ENCODE measurements around the gene PITPNM3. TPM values are rescaled to one million over a fixed set of nuclear protein-coding genes. Genes with fewer than 3 reads are reported as not detected.

Gene PITPNM3
- polyA plus RNA-seq, 1 donor from 2014 or later = 3.0 TPM

GRCh38 chr17:6506679-6507231, 49.6 kb downstream of the PITPNM3 start:
- no peak overlapping the region for H3K4me3 ChIP-seq (ENCODE audit: low read length)
- H3K4me2 ChIP-seq (ENCODE audit: low read length) = no peak overlapping the region
- H3K36me3 ChIP-seq (ENCODE audit: insufficient read depth, low read length) = no peaks in the 10 kb centered on the region
- H3F3A ChIP-seq (ENCODE audit: insufficient read depth, low read length, poor library complexity, severe bottlenecking) = no peaks in the 10 kb centered on the region
- no peak overlapping the region for H2AFZ ChIP-seq (ENCODE audit: low read depth, low read length)
- H3K79me2 ChIP-seq (replicated peaks; ENCODE audit: insufficient read depth, low read length) = no peaks in the 10 kb centered on the region
- no peaks in the 10 kb centered on the region for H4K20me1 ChIP-seq (ENCODE audit: insufficient read depth)
- TF ChIP-seq EZH2 (IDR thresholded peaks at IDR 0.05; ENCODE audit: borderline replicate concordance, insufficient read depth, low read length, poor library complexity, severe bottlenecking) = no peak
- TF ChIP-seq POLR2AphosphoS5 (IDR thresholded peaks at IDR 0.05) = no peak
- no peak overlapping the region for H3K27ac ChIP-seq (ENCODE audit: low read length)
- no peak overlapping the region for H3K9ac ChIP-seq (ENCODE audit: low read length)
- H3K9me2 ChIP-seq (ENCODE audit: insufficient read depth, low read length) = no peaks in the 10 kb centered on the region
- no peaks in the 10 kb centered on the region for H3K27me3 ChIP-seq (ENCODE audit: insufficient read depth, low read depth, low read length)
- no peaks in the 10 kb centered on the region for H3K9me3 ChIP-seq (ENCODE audit: low read length)

DNA sequence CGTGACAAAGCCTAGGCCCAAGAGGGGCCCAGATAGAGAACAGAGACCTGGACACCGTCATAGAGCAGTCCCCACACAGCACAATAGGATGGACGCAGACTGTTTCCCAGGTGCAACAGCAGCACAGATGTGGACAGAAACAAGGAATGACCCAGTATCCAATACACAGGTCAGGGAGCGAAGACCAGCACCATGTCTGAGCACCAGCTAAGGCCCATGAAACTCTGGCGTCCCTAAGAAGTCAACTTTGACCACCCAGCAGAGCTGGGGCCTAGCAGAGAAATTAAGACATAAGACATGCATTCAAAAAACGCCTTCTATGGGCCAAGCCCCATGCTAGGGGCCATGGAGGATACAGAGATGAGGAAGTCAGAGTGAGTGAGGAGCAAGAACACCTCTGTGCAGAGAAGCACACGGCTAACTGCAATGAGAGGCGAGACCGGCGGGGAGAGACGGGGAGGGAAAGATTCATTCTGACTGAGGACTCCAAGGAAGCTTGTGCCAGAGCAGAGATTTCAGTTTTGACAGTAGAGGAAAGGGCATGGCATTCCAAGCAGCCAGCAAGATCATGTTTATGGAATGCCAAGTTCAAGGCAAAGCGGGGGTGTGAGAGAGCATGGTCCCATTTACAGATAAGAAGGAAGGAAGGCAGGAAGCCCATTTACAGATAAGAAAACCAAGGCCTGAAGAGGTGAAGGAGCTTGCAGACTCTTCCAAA, 50.8 kb downstream of the PITPNM3 start:
- H3K4me3 ChIP-seq (ENCODE audit: low read length) = no peak overlapping the region

More for the DNA sequence above, 50.8 kb downstream of the PITPNM3 start:
- no peak for TF ChIP-seq EZH2 (IDR thresholded peaks at IDR 0.05; ENCODE audit: borderline replicate concordance, insufficient read depth, low read length, poor library complexity, severe bottlenecking)
- TF ChIP-seq RAD21 (conservative IDR thresholded peaks at IDR 0.05) = no peak
- no peak for TF ChIP-seq MXI1 (conservative IDR thresholded peaks at IDR 0.05; ENCODE audit: poor library complexity, severe bottlenecking)
- TF ChIP-seq POLR2AphosphoS5 (IDR thresholded peaks at IDR 0.05) = no peak
- TF ChIP-seq CTCF (IDR thresholded peaks at IDR 0.05; ENCODE audit: poor library complexity, severe bottlenecking) = no peak
- TF ChIP-seq, protein P1, sequence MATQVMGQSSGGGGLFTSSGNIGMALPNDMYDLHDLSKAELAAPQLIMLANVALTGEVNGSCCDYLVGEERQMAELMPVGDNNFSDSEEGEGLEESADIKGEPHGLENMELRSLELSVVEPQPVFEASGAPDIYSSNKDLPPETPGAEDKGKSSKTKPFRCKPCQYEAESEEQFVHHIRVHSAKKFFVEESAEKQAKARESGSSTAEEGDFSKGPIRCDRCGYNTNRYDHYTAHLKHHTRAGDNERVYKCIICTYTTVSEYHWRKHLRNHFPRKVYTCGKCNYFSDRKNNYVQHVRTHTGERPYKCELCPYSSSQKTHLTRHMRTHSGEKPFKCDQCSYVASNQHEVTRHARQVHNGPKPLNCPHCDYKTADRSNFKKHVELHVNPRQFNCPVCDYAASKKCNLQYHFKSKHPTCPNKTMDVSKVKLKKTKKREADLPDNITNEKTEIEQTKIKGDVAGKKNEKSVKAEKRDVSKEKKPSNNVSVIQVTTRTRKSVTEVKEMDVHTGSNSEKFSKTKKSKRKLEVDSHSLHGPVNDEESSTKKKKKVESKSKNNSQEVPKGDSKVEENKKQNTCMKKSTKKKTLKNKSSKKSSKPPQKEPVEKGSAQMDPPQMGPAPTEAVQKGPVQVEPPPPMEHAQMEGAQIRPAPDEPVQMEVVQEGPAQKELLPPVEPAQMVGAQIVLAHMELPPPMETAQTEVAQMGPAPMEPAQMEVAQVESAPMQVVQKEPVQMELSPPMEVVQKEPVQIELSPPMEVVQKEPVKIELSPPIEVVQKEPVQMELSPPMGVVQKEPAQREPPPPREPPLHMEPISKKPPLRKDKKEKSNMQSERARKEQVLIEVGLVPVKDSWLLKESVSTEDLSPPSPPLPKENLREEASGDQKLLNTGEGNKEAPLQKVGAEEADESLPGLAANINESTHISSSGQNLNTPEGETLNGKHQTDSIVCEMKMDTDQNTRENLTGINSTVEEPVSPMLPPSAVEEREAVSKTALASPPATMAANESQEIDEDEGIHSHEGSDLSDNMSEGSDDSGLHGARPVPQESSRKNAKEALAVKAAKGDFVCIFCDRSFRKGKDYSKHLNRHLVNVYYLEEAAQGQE (IDR thresholded peaks at IDR 0.05; ENCODE audit: borderline replicate concordance) = no peak
- no peak for TF ChIP-seq TAF1 (IDR thresholded peaks at IDR 0.05; ENCODE audit: low read depth)
- no peak for TF ChIP-seq SMC3 (conservative IDR thresholded peaks at IDR 0.05; ENCODE audit: poor library complexity)
- no peak for TF ChIP-seq EP300 (conservative IDR thresholded peaks at IDR 0.05; ENCODE audit: poor library complexity, severe bottlenecking)
- H3K4me2 ChIP-seq (ENCODE audit: low read length) = no peak overlapping the region
- no peaks in the 10 kb centered on the region for H3K27me3 ChIP-seq (ENCODE audit: insufficient read depth, low read depth, low read length)
- H3K27ac ChIP-seq (ENCODE audit: low read length) = no peak overlapping the region
- H3K9me3 ChIP-seq (ENCODE audit: low read length) = no peaks in the 10 kb centered on the region
- H3K36me3 ChIP-seq (ENCODE audit: insufficient read depth, low read length) = no peaks in the 10 kb centered on the region
- no peak overlapping the region for H3K9ac ChIP-seq (ENCODE audit: low read length)
- no peaks in the 10 kb centered on the region for H3F3A ChIP-seq (ENCODE audit: insufficient read depth, low read length, poor library complexity, severe bottlenecking)
- H3K79me2 ChIP-seq (replicated peaks; ENCODE audit: insufficient read depth, low read length) = no peaks in the 10 kb centered on the region
- no peak overlapping the region for H2AFZ ChIP-seq (ENCODE audit: low read depth, low read length)
- no peaks in the 10 kb centered on the region for H4K20me1 ChIP-seq (ENCODE audit: insufficient read depth)
- H3K9me2 ChIP-seq (ENCODE audit: insufficient read depth, low read length) = no peaks in the 10 kb centered on the region
